Neural crest cell (in vitro differentiated cells): ENCODE data around the gene PPM1H. TPM values are rescaled to one million over a fixed set of nuclear protein-coding genes. Genes with fewer than 3 reads are reported as not detected.

Experiments used
- DNase-seq: peaks from one replicate; pipeline ENCODE4 v3.0.0; 2021; ENCODE audit warnings: low read depth, mixed read lengths, low spot score
- H3K27ac Mint-ChIP-seq: one replicate; pipeline ENCODE4 v1.8.0; 2021; ENCODE audit warnings: mild to moderate bottlenecking, mixed read lengths; ENCODE audit not compliant: unreplicated experiment
- H3K27me3 Mint-ChIP-seq: 2 replicates; pipeline ENCODE4 v1.8.0; 2021; ENCODE audit warnings: low read depth, mild to moderate bottlenecking, mixed read lengths
- H3K36me3 Mint-ChIP-seq: 2 replicates; pipeline ENCODE4 v1.8.0; 2021; ENCODE audit warnings: low read depth, mild to moderate bottlenecking, mixed read lengths
- H3K4me1 Mint-ChIP-seq: 2 replicates; pipeline ENCODE4 v1.8.0; 2021; ENCODE audit warnings: mixed read lengths
- H3K4me3 Mint-ChIP-seq: one replicate; pipeline ENCODE4 v1.8.0; 2021; ENCODE audit warnings: mild to moderate bottlenecking, mixed read lengths
- H3K9me3 Mint-ChIP-seq: 2 replicates; pipeline ENCODE4 v1.8.0; 2021; ENCODE audit warnings: mixed read lengths
- CTCF ChIP-seq: fragments of 200-600 bp; sonication (generic); conservative IDR thresholded peaks from 2 replicates; pipeline ENCODE4 v1.5.0; 2021; ENCODE audit warnings: antibody characterized with exemption, mild to moderate bottlenecking
- total RNA-seq: library from RNA; stranded (reverse); gene quantifications from 2 replicates; pipeline ENCODE4 v1.2.1, GENCODE V29; 2021

The PPM1H gene
- total RNA-seq, 1 donor from 2014 or later, result 3.5 TPM

GRCh38 chr12:62660756-62661155, 274.2 kb downstream of the PPM1H start:
- H3K36me3 Mint-ChIP-seq, result no peaks in the 10 kb centered on the region
- no peak overlapping the region for H3K4me3 Mint-ChIP-seq
- H3K27ac Mint-ChIP-seq, result no peak overlapping the region
- H3K9me3 Mint-ChIP-seq, result peaks cover 6% of the 10 kb centered on the region
- TF ChIP-seq CTCF, result no peak
- DNase-seq, result no peak
- no peaks in the 10 kb centered on the region for H3K27me3 Mint-ChIP-seq
- H3K4me1 Mint-ChIP-seq, result peaks cover 51% of the 10 kb centered on the region

GRCh38 chr12:62659453-62660295, 275.3 kb downstream of the PPM1H start:
- peak overlapping the region; percentile 29 for H3K4me3 Mint-ChIP-seq

GRCh38 chr12:62658910-62659309, 276.0 kb downstream of the PPM1H start:
- H3K4me1 Mint-ChIP-seq, result peaks cover 65% of the 10 kb centered on the region
- H3K36me3 Mint-ChIP-seq, result no peaks in the 10 kb centered on the region
- H3K9me3 Mint-ChIP-seq, result peaks cover 6% of the 10 kb centered on the region
- no peak for TF ChIP-seq CTCF
- H3K4me3 Mint-ChIP-seq, result peak overlapping the region; percentile 29
- peak overlapping the region; percentile 53 for H3K27ac Mint-ChIP-seq
- no peaks in the 10 kb centered on the region for H3K27me3 Mint-ChIP-seq
- DNase-seq, result no peak

More at GRCh38 chr12:62659453-62660295, 275.3 kb downstream of the PPM1H start:
- peaks cover 57% of the 10 kb centered on the region for H3K4me1 Mint-ChIP-seq
- H3K27me3 Mint-ChIP-seq, result no peaks in the 10 kb centered on the region
- no peaks in the 10 kb centered on the region for H3K36me3 Mint-ChIP-seq
- H3K27ac Mint-ChIP-seq, result peak overlapping the region; percentile 53
- peaks cover 6% of the 10 kb centered on the region for H3K9me3 Mint-ChIP-seq
- no peak for DNase-seq
- TF ChIP-seq CTCF, result no peak

GRCh38 chr12:62657363-62657632, 277.7 kb downstream of the PPM1H start:
- Mint-ChIP-seq H3K4me3 (peak overlapping the region; percentile 24), H3K36me3 (no peaks in the 10 kb centered on the region), H3K27me3 (no peaks in the 10 kb centered on the region), H3K4me1 (peaks cover 80% of the 10 kb centered on the region), H3K27ac (peak overlapping the region; percentile 90), H3K9me3 (peaks cover 6% of the 10 kb centered on the region)
- TF ChIP-seq CTCF, result no peak
- DNase-seq, result no peak

GRCh38 chr12:62656591-62657362, 278.2 kb downstream of the PPM1H start:
- Mint-ChIP-seq H3K27ac (peak overlapping the region; percentile 90), H3K27me3 (no peaks in the 10 kb centered on the region), H3K36me3 (no peaks in the 10 kb centered on the region), H3K4me3 (peak overlapping the region; percentile 24), H3K4me1 (peaks cover 82% of the 10 kb centered on the region), H3K9me3 (peaks cover 6% of the 10 kb centered on the region)
- no peak for DNase-seq
- TF ChIP-seq CTCF, result no peak
